Naive thymus-derived CD4-positive, alpha-beta T cell (primary cell): ENCODE measurements around the gene PLEKHM3. TPM values are rescaled to one million over a fixed set of nuclear protein-coding genes. Genes with fewer than 3 reads are reported as not detected.
A peak's percentile ranks its signal among the peaks of the same experiment; 100 is the strongest.

Experiments
- ATAC-seq: fragments of 150-1000 bp; cut with Tn5 transposase; 2 replicates; pipeline ENCODE4 v1.10.0; 2021; ENCODE audit warnings: mild to moderate bottlenecking, moderate library complexity
- CTCF ChIA-PET: fragments of 350-600 bp; sonication (Branson Sonifier 250); formaldehyde crosslinking; loops from one replicate; lab custom pipeline; 2021; ENCODE audit warnings: antibody characterized with exemption; lab: Charles Lee
- POLR2A ChIA-PET: fragments of 350-600 bp; sonication (Branson Sonifier 250); formaldehyde crosslinking; loops from one replicate; lab custom pipeline; 2021; ENCODE audit warnings: antibody characterized with exemption, inconsistent platforms; lab: Charles Lee
- DNase-seq, 9 donors: peaks; one replicate each; pipeline versions ENCODE4 v3.0.0 to v3.0.0-alpha.2; 2020 to 2022; ENCODE audit warnings: mixed read lengths in 1 of 9
- H3K27ac ChIP-seq: one replicate; pipeline ENCODE4 v1.7.0; 2013; ENCODE audit warnings: mild to moderate bottlenecking, low read depth, low read length, moderate library complexity
- H3K27me3 ChIP-seq, 2 donors: one replicate each; pipeline ENCODE4 v1.7.0; 2013; ENCODE audit warnings: low read length in 2 of 2, mild to moderate bottlenecking in 2 of 2, moderate library complexity in 2 of 2; ENCODE audit not compliant: control insufficient read depth in 2 of 2, insufficient read depth in 2 of 2
- H3K36me3 ChIP-seq, 3 experiments: 1 replicate in 2 of 3; 2 replicates in 1 of 3; pipeline ENCODE4 v1.7.0; 2013; ENCODE audit warnings: low read length in 3 of 3, mild to moderate bottlenecking in 3 of 3, moderate library complexity in 1 of 3; ENCODE audit not compliant: insufficient read depth in 3 of 3, control insufficient read depth in 2 of 3
- H3K4me1 ChIP-seq, 2 donors: one replicate each; pipeline ENCODE4 v1.7.0; 2013; ENCODE audit warnings: low read length in 2 of 2, mild to moderate bottlenecking in 2 of 2, moderate library complexity in 1 of 2; ENCODE audit not compliant: control insufficient read depth in 2 of 2, insufficient read depth in 2 of 2
- H3K4me3 ChIP-seq: 2 replicates; pipeline ENCODE4 v1.7.0; 2013; ENCODE audit warnings: mild to moderate bottlenecking, low read length
- H3K9me3 ChIP-seq, 3 experiments: 1 replicate in 2 of 3; 2 replicates in 1 of 3; pipeline ENCODE4 v1.7.0; 2013; ENCODE audit warnings: low read length in 3 of 3; ENCODE audit not compliant: control insufficient read depth in 2 of 3
- H3K27ac Mint-ChIP-seq, 9 donors: one replicate each; pipeline ENCODE4 v1.8.0; 2020 to 2022; ENCODE audit warnings: mixed read lengths in 9 of 9, mild to moderate bottlenecking in 8 of 9, moderate library complexity in 5 of 9, inconsistent platforms in 2 of 9
- H3K27me3 Mint-ChIP-seq, 5 donors: one replicate each; pipeline ENCODE4 v1.8.0; 2021 to 2022; ENCODE audit warnings: mixed read lengths in 5 of 5, mild to moderate bottlenecking in 1 of 5
- H3K36me3 Mint-ChIP-seq, 5 donors: one replicate each; pipeline ENCODE4 v1.8.0; 2020 to 2022; ENCODE audit warnings: mixed read lengths in 5 of 5, mild to moderate bottlenecking in 3 of 5, inconsistent platforms in 1 of 5
- H3K4me1 Mint-ChIP-seq, 7 donors: one replicate each; pipeline ENCODE4 v1.8.0; 2020 to 2022; ENCODE audit warnings: mixed read lengths in 7 of 7, mild to moderate bottlenecking in 3 of 7, inconsistent platforms in 1 of 7
- H3K4me3 Mint-ChIP-seq, 10 donors: one replicate each; pipeline ENCODE4 v1.8.0; 2020 to 2022; ENCODE audit warnings: mild to moderate bottlenecking in 10 of 10, mixed read lengths in 10 of 10, moderate library complexity in 6 of 10, inconsistent platforms in 2 of 10
- H3K9me3 Mint-ChIP-seq, 11 donors: one replicate each; pipeline ENCODE4 v1.8.0; 2020 to 2022; ENCODE audit warnings: mixed read lengths in 11 of 11, mild to moderate bottlenecking in 4 of 11, inconsistent platforms in 1 of 11, moderate library complexity in 1 of 11
- intact Hi-C, 2 donors: fragments of 100-400 bp; cut with micrococcal nuclease; formaldehyde crosslinking; loops; one replicate each; pipeline ENCODE4 v1.15.1; 2023
- polyA plus RNA-seq, 2 donors: library from polyadenylated mRNA; unstranded; fragments of 300-500 nt; fragmentation: Illumina TruSeq; gene quantifications; one replicate each; pipeline ENCODE4 v1.2.3, GENCODE V29; 2021
- total RNA-seq, 6 experiments: library from RNA in 5 of 6; stranded (reverse) in 5 of 6; gene quantifications; 1 replicate in 5 of 6; 2 replicates in 1 of 6; pipeline ENCODE4 v1.2.3 and lab custom pipeline; 2021 to 2026

The PLEKHM3 gene
- total and polyA plus RNA-seq, 7 experiments from 2014 or later, result 3.8 to 19.4 (median 13.8) TPM

- H3K4me1 Mint-ChIP-seq, result no peaks in the 10 kb centered on the region
- ATAC-seq (no peak), DNase-seq (no peak)
- no peaks in the 10 kb centered on the region for H3K27me3 Mint-ChIP-seq
- intact Hi-C loops, result no loop called here
- no peaks in the 10 kb centered on the region for H3K9me3 Mint-ChIP-seq
- ChIA-PET CTCF (no interaction called here), POLR2A (no interaction called here)
- H3K36me3 Mint-ChIP-seq, result peaks cover 0 to 5% (median 0%) of the 10 kb centered on the region in 5 donors
- H3K36me3 ChIP-seq, result no peaks in the 10 kb centered on the region
- H3K27me3 ChIP-seq, result no peaks in the 10 kb centered on the region
- no peak overlapping the region for H3K27ac ChIP-seq
- H3K4me3 Mint-ChIP-seq, result no peak overlapping the region
- no peak overlapping the region for H3K27ac Mint-ChIP-seq
- H3K9me3 ChIP-seq, result no peaks in the 10 kb centered on the region
- no peak overlapping the region for H3K4me3 ChIP-seq
- H3K4me1 ChIP-seq, result no peaks in the 10 kb centered on the region
Measured at GRCh38 chr2:207839575-207839974, 185.8 kb downstream of the PLEKHM3 start.

GRCh38 chr2:207839028-207839427 lies 186.3 kb downstream of the PLEKHM3 start:
- H3K4me3 Mint-ChIP-seq, result no peak overlapping the region
- POLR2A ChIA-PET, result no interaction called here
- Histone ChIP-seq H3K36me3 (no peaks in the 10 kb centered on the region), H3K9me3 (no peaks in the 10 kb centered on the region), H3K27ac (no peak overlapping the region), H3K4me3 (no peak overlapping the region), H3K4me1 (no peaks in the 10 kb centered on the region), H3K27me3 (no peaks in the 10 kb centered on the region)
- H3K4me1 Mint-ChIP-seq, result no peaks in the 10 kb centered on the region
- H3K27ac Mint-ChIP-seq, result no peak overlapping the region
- H3K36me3 Mint-ChIP-seq, result peaks cover 0 to 5% (median 0%) of the 10 kb centered on the region in 5 donors
- H3K9me3 Mint-ChIP-seq, result no peaks in the 10 kb centered on the region
- ATAC-seq, result no peak
- intact Hi-C loops, result no loop called here
- CTCF ChIA-PET, result interaction anchor here (0.7 kb wide), 1 partner anchor 9 kb away, joined by 3 read pairs; no protein-coding TSS in a partner anchor
- H3K27me3 Mint-ChIP-seq, result no peaks in the 10 kb centered on the region
- DNase-seq, result no peak

DNA sequence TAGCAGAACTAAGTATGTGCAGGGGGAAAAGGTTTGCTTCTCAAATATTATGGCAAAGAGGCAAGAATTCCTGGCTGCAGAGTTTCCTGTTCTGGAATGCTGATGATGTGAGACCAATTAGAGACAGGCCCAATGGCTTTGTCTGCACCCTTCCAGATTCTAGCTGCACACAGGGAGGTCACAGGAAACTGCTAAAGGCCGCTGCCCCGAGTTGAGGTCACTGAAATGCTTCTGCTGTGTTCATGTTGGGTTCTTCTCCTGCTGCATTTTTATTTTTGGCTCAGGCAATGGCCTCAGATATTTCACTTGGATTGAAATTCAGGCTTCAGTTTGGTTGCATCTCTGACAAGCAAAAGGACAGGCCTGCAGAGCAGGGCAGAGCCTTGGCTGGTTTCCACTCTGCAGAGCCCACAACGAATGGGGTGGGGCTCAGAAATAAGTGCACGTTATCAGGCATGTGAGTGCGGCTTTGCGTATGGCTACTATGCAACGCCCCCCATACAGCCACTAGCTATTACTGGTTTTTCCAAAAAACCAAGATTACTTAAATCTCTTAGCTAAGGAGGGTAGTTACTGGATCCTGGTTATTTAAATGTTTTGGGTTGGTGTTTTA lies 188.7 kb downstream of the PLEKHM3 start:
- CTCF ChIA-PET, result no interaction called here
- no peaks in the 10 kb centered on the region for H3K27me3 ChIP-seq
- no peak overlapping the region for H3K4me3 ChIP-seq
- ATAC-seq (no peak), DNase-seq (no peak)
- Mint-ChIP-seq H3K4me1 (peaks cover 0 to 5% (median 3%) of the 10 kb centered on the region in 7 donors), H3K27ac (no peak overlapping the region), H3K36me3 (peaks cover 0 to 5% (median 3%) of the 10 kb centered on the region in 5 donors), H3K27me3 (no peaks in the 10 kb centered on the region), H3K9me3 (no peaks in the 10 kb centered on the region), H3K4me3 (no peak overlapping the region)
- no peaks in the 10 kb centered on the region for H3K4me1 ChIP-seq
- intact Hi-C loops, result no loop called here
- POLR2A ChIA-PET, result interaction anchor here (0.8 kb wide), 1 partner anchor 60 kb away, joined by 3 read pairs; no protein-coding TSS in a partner anchor
- no peaks in the 10 kb centered on the region for H3K36me3 ChIP-seq
- H3K27ac ChIP-seq, result no peak overlapping the region
- no peaks in the 10 kb centered on the region for H3K9me3 ChIP-seq

GRCh38 chr2:207835805-207836204 lies 189.5 kb downstream of the PLEKHM3 start:
- H3K27me3 ChIP-seq, result no peaks in the 10 kb centered on the region
- no peak overlapping the region for H3K27ac ChIP-seq
- H3K4me3 Mint-ChIP-seq, result no peak overlapping the region
- H3K9me3 Mint-ChIP-seq, result no peaks in the 10 kb centered on the region
- intact Hi-C loops, result no loop called here
- no peaks in the 10 kb centered on the region for H3K4me1 ChIP-seq
- no peak overlapping the region for H3K4me3 ChIP-seq
- no peaks in the 10 kb centered on the region for H3K27me3 Mint-ChIP-seq
- ChIA-PET POLR2A (no interaction called here), CTCF (interaction anchor here (0.6 kb wide), 1 partner anchor 203 kb away, joined by 3 read pairs; no protein-coding TSS in a partner anchor)
- peaks cover 0 to 5% (median 4%) of the 10 kb centered on the region in 5 donors for H3K36me3 Mint-ChIP-seq
- ATAC-seq (no peak), DNase-seq (no peak)
- no peaks in the 10 kb centered on the region for H3K9me3 ChIP-seq
- peaks cover 0 to 7% (median 4%) of the 10 kb centered on the region in 7 donors for H3K4me1 Mint-ChIP-seq
- peak overlapping the region in 1 of 9 donors; percentile 10 for H3K27ac Mint-ChIP-seq
- no peaks in the 10 kb centered on the region for H3K36me3 ChIP-seq

DNA sequence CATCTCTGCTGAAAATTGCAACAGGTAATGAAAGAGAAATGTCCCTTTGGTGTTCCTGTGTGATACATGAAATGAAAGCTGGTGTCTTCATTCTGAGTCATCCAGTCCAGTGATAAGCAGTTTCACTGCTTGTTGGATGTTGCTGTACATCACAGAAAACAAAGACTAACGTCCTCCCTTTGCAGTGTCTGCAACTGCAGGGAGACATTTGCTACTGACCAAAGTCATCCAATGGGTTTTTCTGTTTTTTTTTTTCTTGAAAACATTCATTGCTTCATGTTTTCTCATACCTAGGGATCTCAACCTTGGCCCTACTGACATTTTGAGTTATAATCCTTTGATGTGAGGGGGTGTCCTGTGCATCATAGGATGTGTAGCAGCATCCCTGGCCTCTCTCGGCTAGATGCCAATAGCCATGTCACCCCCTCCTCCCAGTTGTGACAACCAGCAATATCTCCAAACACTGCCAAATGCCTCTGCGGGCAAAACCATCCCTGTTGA lies 192.0 kb downstream of the PLEKHM3 start:
- Mint-ChIP-seq H3K27me3 (no peaks in the 10 kb centered on the region), H3K9me3 (no peaks in the 10 kb centered on the region), H3K36me3 (peaks cover 0 to 14% (median 5%) of the 10 kb centered on the region in 5 donors), H3K4me1 (peaks cover 2 to 20% (median 5%) of the 10 kb centered on the region in 7 donors), H3K4me3 (no peak overlapping the region), H3K27ac (peak overlapping the region in 1 of 9 donors; percentile 68)
- H3K27me3 ChIP-seq, result no peaks in the 10 kb centered on the region
- ATAC-seq (no peak), DNase-seq (no peak)
- H3K36me3 ChIP-seq, result peaks cover 0 to 2% (median 0%) of the 10 kb centered on the region in 3 experiments
- no peaks in the 10 kb centered on the region for H3K4me1 ChIP-seq
- POLR2A ChIA-PET, result no interaction called here
- intact Hi-C loops, result no loop called here
- H3K27ac ChIP-seq, result no peak overlapping the region
- H3K9me3 ChIP-seq, result no peaks in the 10 kb centered on the region
- no peak overlapping the region for H3K4me3 ChIP-seq
- CTCF ChIA-PET, result no interaction called here

DNA sequence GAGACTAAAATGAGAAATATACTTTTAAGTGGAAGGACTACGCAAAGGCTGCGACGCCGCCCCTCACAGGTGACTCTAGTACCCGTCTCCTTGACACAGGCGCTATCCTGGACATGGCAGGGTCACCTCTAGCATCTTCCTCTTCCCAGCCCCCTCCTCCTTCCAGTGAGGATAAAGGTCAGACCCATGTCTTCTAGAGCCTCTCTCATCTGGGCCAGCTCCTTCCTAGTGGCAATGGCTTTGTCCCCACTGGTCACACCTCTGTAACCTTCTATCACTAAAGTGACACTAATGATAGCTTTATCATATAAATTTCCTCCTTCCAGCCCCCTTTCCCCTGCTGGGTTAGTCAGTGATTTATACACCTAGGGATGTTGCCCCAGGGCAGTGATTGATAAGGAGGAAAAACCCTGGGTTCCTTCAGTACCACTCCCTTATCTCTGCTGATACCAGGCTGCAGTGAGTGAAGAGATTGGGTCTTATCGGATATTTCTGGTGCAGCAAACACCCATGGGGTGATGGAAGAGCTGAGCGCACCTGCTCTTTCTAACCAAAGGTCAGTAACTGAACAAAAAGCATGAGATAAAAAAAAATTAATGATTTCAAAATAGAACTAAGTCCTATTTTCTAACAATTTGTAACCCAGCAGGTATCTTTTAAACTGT lies 193.6 kb downstream of the PLEKHM3 start:
- CTCF ChIA-PET, result no interaction called here
- ATAC-seq, result no peak
- H3K9me3 ChIP-seq, result no peaks in the 10 kb centered on the region
- Mint-ChIP-seq H3K36me3 (peaks cover 0 to 23% (median 10%) of the 10 kb centered on the region in 5 donors), H3K27ac (peak overlapping the region in 3 of 9 donors; percentile 34 to 49 (median 45)), H3K4me1 (peaks cover 2 to 22% (median 5%) of the 10 kb centered on the region in 7 donors), H3K4me3 (no peak overlapping the region), H3K27me3 (no peaks in the 10 kb centered on the region), H3K9me3 (no peaks in the 10 kb centered on the region)
- intact Hi-C loops, result no loop called here
- H3K4me1 ChIP-seq, result no peaks in the 10 kb centered on the region
- H3K4me3 ChIP-seq, result no peak overlapping the region
- H3K36me3 ChIP-seq, result peaks cover 0 to 10% (median 0%) of the 10 kb centered on the region in 3 experiments
- H3K27ac ChIP-seq, result no peak overlapping the region
- no peaks in the 10 kb centered on the region for H3K27me3 ChIP-seq
- DNase-seq, result no peak
- POLR2A ChIA-PET, result no interaction called here
